ENCODE measurements around the gene IGBP1.

Gene IGBP1

GRCh38 chrX:70166601-70167590 is 33.6 kb downstream of the IGBP1 start:
- H3K27ac ChIP-seq, result peak overlapping the region; percentile 48; the same call in 1 of the 2 replicates
- ChIA-PET CTCF (no interaction called here), POLR2A (ENCODE audit: low non-redundant PET) (no interaction called here)
- DNase-seq (ENCODE audit: low spot score), result peak; percentile 55
- TF ChIP-seq CTCF (conservative IDR thresholded peaks at IDR 0.05; ENCODE audit: low read depth), result no peak

- peak; percentile 39 for DNase-seq (ENCODE audit: low spot score)
- ChIA-PET POLR2A (ENCODE audit: low non-redundant PET) (no interaction called here), CTCF (no interaction called here)
- no peak for TF ChIP-seq CTCF (conservative IDR thresholded peaks at IDR 0.05; ENCODE audit: low read depth)
- no peak overlapping the region for H3K27ac ChIP-seq
Observed at GRCh38 chrX:70168238-70169188, 35.3 kb downstream of the IGBP1 start.

GRCh38 chrX:70169281-70169680 is 36.0 kb downstream of the IGBP1 start:
- CTCF ChIA-PET, result interaction anchor here (0.6 kb wide), 1 partner anchor 144 kb away, joined by 4 read pairs; no protein-coding TSS in a partner anchor
- DNase-seq (ENCODE audit: low spot score), result no peak

GRCh38 chrX:70171624-70172023 is 38.4 kb downstream of the IGBP1 start:
- CTCF ChIA-PET, result no interaction called here

More at GRCh38 chrX:70169281-70169680, 36.0 kb downstream of the IGBP1 start:
- no peak for TF ChIP-seq CTCF (conservative IDR thresholded peaks at IDR 0.05; ENCODE audit: low read depth)
- no peak overlapping the region for H3K27ac ChIP-seq
- POLR2A ChIA-PET (ENCODE audit: low non-redundant PET), result no interaction called here

GRCh38 chrX:70172221-70172620 is 39.0 kb downstream of the IGBP1 start:
- ChIA-PET POLR2A (ENCODE audit: low non-redundant PET) (no interaction called here), CTCF (no interaction called here)
- no peak for DNase-seq (ENCODE audit: low spot score)
- no peak overlapping the region for H3K27ac ChIP-seq
- no peak for TF ChIP-seq CTCF (conservative IDR thresholded peaks at IDR 0.05; ENCODE audit: low read depth)

More at GRCh38 chrX:70171624-70172023, 38.4 kb downstream of the IGBP1 start:
- no peak overlapping the region for H3K27ac ChIP-seq
- POLR2A ChIA-PET (ENCODE audit: low non-redundant PET), result no interaction called here
- DNase-seq (ENCODE audit: low spot score), result no peak
- TF ChIP-seq CTCF (conservative IDR thresholded peaks at IDR 0.05; ENCODE audit: low read depth), result no peak

GRCh38 chrX:70172964-70173363 is 39.7 kb downstream of the IGBP1 start:
- no peak for DNase-seq (ENCODE audit: low spot score)
- TF ChIP-seq CTCF (conservative IDR thresholded peaks at IDR 0.05; ENCODE audit: low read depth), result no peak
- ChIA-PET CTCF (no interaction called here), POLR2A (ENCODE audit: low non-redundant PET) (no interaction called here)
- H3K27ac ChIP-seq, result no peak overlapping the region
